Gastroesophageal sphincter (tissue), 3 donors: ENCODE data around the gene ADGRD1.

ENCODE experiments used
- EP300 ChIP-seq: sonication (generic); formaldehyde crosslinking; IDR thresholded peaks from one replicate; pipeline ENCODE4 v1.6.1; 2017; ENCODE audit warnings: antibody characterized with exemption, mild to moderate bottlenecking
- POLR2A ChIP-seq, 2 donors: fragments of 450-650 bp; IDR thresholded peaks; one replicate each; pipeline ENCODE4 v1.6.1; 2017; ENCODE audit warnings: antibody characterized with exemption in 2 of 2, mild to moderate bottlenecking in 2 of 2, moderate library complexity in 1 of 2
- POLR2AphosphoS5 ChIP-seq: sonication (generic); formaldehyde crosslinking; IDR thresholded peaks from one replicate; pipeline ENCODE4 v1.6.1; 2017; ENCODE audit warnings: antibody characterized with exemption
- TF ChIP-seq, protein P1 (sequence below), 4 experiments: fragments of 200-600 bp in 2 of 4; fragments of 450-650 bp in 2 of 4; sonication (generic) in 1 of 4; IDR thresholded peaks; one replicate each; pipeline ENCODE4 v1.5.1; 2017 to 2019; ENCODE audit warnings: antibody characterized with exemption in 4 of 4, mild to moderate bottlenecking in 2 of 4, moderate library complexity in 2 of 4

DNA sequence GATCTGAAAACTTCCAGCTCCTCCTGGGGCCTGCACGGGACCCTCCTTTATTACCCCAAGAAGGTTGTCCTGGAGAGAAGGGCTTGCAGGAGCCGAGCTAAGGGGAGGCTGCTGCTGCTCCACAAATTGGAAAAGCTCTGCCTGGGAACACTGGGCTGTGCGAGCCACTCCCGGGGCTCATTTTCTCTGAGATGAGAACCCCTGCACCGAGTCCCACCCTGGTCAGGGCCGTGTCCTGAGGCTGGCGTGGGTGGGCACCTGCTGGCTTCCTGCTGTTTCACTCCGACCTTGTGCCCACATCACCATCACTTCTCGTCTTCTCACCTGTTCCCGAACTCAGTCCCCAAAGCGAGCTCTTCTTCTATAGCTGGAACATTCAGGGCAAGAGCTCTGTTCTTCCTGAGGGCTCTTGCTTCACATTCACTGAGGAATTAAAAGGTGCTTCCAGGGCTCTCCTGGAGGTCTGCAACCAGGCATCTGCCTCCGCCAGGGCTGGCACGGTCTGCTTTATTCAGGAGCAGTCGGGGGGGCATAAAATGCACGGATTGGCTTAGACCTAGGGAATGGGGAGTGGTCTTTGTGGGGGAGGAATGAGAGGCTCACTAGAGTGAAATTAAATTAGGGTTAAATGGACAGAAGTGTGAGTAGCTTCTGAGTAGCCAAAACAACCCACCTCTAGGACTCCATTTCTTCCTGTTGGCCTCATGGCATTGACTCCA lies 98.5 kb downstream of the ADGRD1 start:
- TF ChIP-seq, protein P1, sequence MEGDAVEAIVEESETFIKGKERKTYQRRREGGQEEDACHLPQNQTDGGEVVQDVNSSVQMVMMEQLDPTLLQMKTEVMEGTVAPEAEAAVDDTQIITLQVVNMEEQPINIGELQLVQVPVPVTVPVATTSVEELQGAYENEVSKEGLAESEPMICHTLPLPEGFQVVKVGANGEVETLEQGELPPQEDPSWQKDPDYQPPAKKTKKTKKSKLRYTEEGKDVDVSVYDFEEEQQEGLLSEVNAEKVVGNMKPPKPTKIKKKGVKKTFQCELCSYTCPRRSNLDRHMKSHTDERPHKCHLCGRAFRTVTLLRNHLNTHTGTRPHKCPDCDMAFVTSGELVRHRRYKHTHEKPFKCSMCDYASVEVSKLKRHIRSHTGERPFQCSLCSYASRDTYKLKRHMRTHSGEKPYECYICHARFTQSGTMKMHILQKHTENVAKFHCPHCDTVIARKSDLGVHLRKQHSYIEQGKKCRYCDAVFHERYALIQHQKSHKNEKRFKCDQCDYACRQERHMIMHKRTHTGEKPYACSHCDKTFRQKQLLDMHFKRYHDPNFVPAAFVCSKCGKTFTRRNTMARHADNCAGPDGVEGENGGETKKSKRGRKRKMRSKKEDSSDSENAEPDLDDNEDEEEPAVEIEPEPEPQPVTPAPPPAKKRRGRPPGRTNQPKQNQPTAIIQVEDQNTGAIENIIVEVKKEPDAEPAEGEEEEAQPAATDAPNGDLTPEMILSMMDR (IDR thresholded peaks at IDR 0.05): no peak
- TF ChIP-seq POLR2AphosphoS5 (no peak), POLR2A (IDR thresholded peaks at IDR 0.05) (no peak), EP300 (no peak)
